Measurements from ENCODE around the gene ARMC5.

- TF ChIP-seq POLR2A (IDR thresholded peaks at IDR 0.05; ENCODE audit: low read length) (no peak), GATA1 (IDR thresholded peaks at IDR 0.05; ENCODE audit: low read depth, low read length) (no peak)
Observed at GRCh38 chr16:31412750-31413149, 46.6 kb upstream of the ARMC5 start.
